ENCODE results near the gene ATAD2B.
A peak's percentile ranks its signal among the peaks of the same experiment; 100 is the strongest.
"Not testable (repeated sequence)": the region's sequence is repeated elsewhere in the genome, so short reads cannot be mapped to it uniquely, and the experiment has no call there.

ATAD2B gene

GRCh38 chr2:23926750-23927571, at the start of gene ATAD2B:
TSS of gene ATAD2B (minus strand) at chr2:23927123. CDS start at chr2:23926770, 353 bp downstream.
- peak within 1 kb of the TSS; percentile 96 for H2AFZ ChIP-seq (ENCODE audit: low read depth, low read length)
- H3K36me3 ChIP-seq (ENCODE audit: insufficient read depth, low read length) = peaks cover 13% of the 10 kb centered on the region
- no peaks in the 10 kb centered on the region for H3K27me3 ChIP-seq (ENCODE audit: insufficient read depth, low read length)

GRCh38 chr2:23967846-23968245, 40.9 kb upstream of the ATAD2B start:
- Histone ChIP-seq H3K4me1 (ENCODE audit: insufficient read depth, low read length) (no peaks in the 10 kb centered on the region), H3K36me3 (ENCODE audit: insufficient read depth, low read length) (peaks cover 32% of the 10 kb centered on the region), H3K4me3 (ENCODE audit: low read length) (no peak overlapping the region), H2AFZ (ENCODE audit: low read depth, low read length) (no peak overlapping the region), H3K27me3 (ENCODE audit: insufficient read depth, low read length) (no peaks in the 10 kb centered on the region), H3K9me3 (ENCODE audit: low read length) (peaks cover 6% of the 10 kb centered on the region)

More at GRCh38 chr2:23926750-23927571, at the start of gene ATAD2B:
- Histone ChIP-seq H3K4me1 (ENCODE audit: insufficient read depth, low read length) (peaks cover 10% of the 10 kb centered on the region), H3K9me3 (ENCODE audit: low read length) (no peaks in the 10 kb centered on the region), H3K4me3 (ENCODE audit: low read length) (peak within 1 kb of the TSS; percentile 85)

- H3K4me1 ChIP-seq (ENCODE audit: insufficient read depth, low read length) = no peaks in the 10 kb centered on the region
- H3K27me3 ChIP-seq (ENCODE audit: insufficient read depth, low read length) = no peaks in the 10 kb centered on the region
- no peak overlapping the region for H2AFZ ChIP-seq (ENCODE audit: low read depth, low read length)
- H3K36me3 ChIP-seq (ENCODE audit: insufficient read depth, low read length) = peaks cover 17% of the 10 kb centered on the region
- no peak overlapping the region for H3K4me3 ChIP-seq (ENCODE audit: low read length)
- H3K9me3 ChIP-seq (ENCODE audit: low read length) = no peaks in the 10 kb centered on the region
Observed at GRCh38 chr2:23954325-23955014, 27.5 kb upstream of the ATAD2B start.

- H3K4me3 ChIP-seq (ENCODE audit: low read length) = no peak overlapping the region
- H2AFZ ChIP-seq (ENCODE audit: low read depth, low read length) = no peak overlapping the region
- peaks cover 12% of the 10 kb centered on the region for H3K36me3 ChIP-seq (ENCODE audit: insufficient read depth, low read length)
- no peaks in the 10 kb centered on the region for H3K27me3 ChIP-seq (ENCODE audit: insufficient read depth, low read length)
- no peaks in the 10 kb centered on the region for H3K9me3 ChIP-seq (ENCODE audit: low read length)
- no peaks in the 10 kb centered on the region for H3K4me1 ChIP-seq (ENCODE audit: insufficient read depth, low read length)
Observed at GRCh38 chr2:23953625-23954024, 26.7 kb upstream of the ATAD2B start.

- not testable (repeated sequence) for H3K9me3 ChIP-seq (ENCODE audit: low read length)
Observed at GRCh38 chr2:23952558-23952957, 25.6 kb upstream of the ATAD2B start.

GRCh38 chr2:23947350-23947749, 20.4 kb upstream of the ATAD2B start:
- Histone ChIP-seq H3K4me1 (ENCODE audit: insufficient read depth, low read length) (no peaks in the 10 kb centered on the region), H3K4me3 (ENCODE audit: low read length) (no peak overlapping the region), H3K36me3 (ENCODE audit: insufficient read depth, low read length) (peaks cover 13% of the 10 kb centered on the region), H3K27me3 (ENCODE audit: insufficient read depth, low read length) (no peaks in the 10 kb centered on the region), H2AFZ (ENCODE audit: low read depth, low read length) (no peak overlapping the region), H3K9me3 (ENCODE audit: low read length) (no peaks in the 10 kb centered on the region)

More at GRCh38 chr2:23952558-23952957, 25.6 kb upstream of the ATAD2B start:
- not testable (repeated sequence) for H3K4me3 ChIP-seq (ENCODE audit: low read length); H3K4me1 ChIP-seq (ENCODE audit: insufficient read depth, low read length); H2AFZ ChIP-seq (ENCODE audit: low read depth, low read length); H3K27me3 ChIP-seq (ENCODE audit: insufficient read depth, low read length)
- H3K36me3 ChIP-seq (ENCODE audit: insufficient read depth, low read length) = peaks cover 12% of the 10 kb centered on the region

GRCh38 chr2:23944976-23945375, 18.1 kb upstream of the ATAD2B start:
- H3K9me3 ChIP-seq (ENCODE audit: low read length) = no peaks in the 10 kb centered on the region
- H3K4me3 ChIP-seq (ENCODE audit: low read length) = no peak overlapping the region
- peaks cover 9% of the 10 kb centered on the region for H3K4me1 ChIP-seq (ENCODE audit: insufficient read depth, low read length)
- H3K27me3 ChIP-seq (ENCODE audit: insufficient read depth, low read length) = no peaks in the 10 kb centered on the region
- peaks cover 12% of the 10 kb centered on the region for H3K36me3 ChIP-seq (ENCODE audit: insufficient read depth, low read length)
- no peak overlapping the region for H2AFZ ChIP-seq (ENCODE audit: low read depth, low read length)

- Histone ChIP-seq H3K9me3 (ENCODE audit: low read length) (no peaks in the 10 kb centered on the region), H3K4me3 (ENCODE audit: low read length) (no peak overlapping the region), H3K27me3 (ENCODE audit: insufficient read depth, low read length) (no peaks in the 10 kb centered on the region), H3K36me3 (ENCODE audit: insufficient read depth, low read length) (peaks cover 12% of the 10 kb centered on the region), H2AFZ (ENCODE audit: low read depth, low read length) (no peak overlapping the region), H3K4me1 (ENCODE audit: insufficient read depth, low read length) (peaks cover 10% of the 10 kb centered on the region)
Observed at GRCh38 chr2:23944527-23944926, 17.6 kb upstream of the ATAD2B start.

- H2AFZ ChIP-seq (ENCODE audit: low read depth, low read length) = no peak overlapping the region
- no peak overlapping the region for H3K4me3 ChIP-seq (ENCODE audit: low read length)
- H3K36me3 ChIP-seq (ENCODE audit: insufficient read depth, low read length) = peaks cover 12% of the 10 kb centered on the region
- no peaks in the 10 kb centered on the region for H3K27me3 ChIP-seq (ENCODE audit: insufficient read depth, low read length)
- H3K4me1 ChIP-seq (ENCODE audit: insufficient read depth, low read length) = peaks cover 15% of the 10 kb centered on the region
- no peaks in the 10 kb centered on the region for H3K9me3 ChIP-seq (ENCODE audit: low read length)
Observed at GRCh38 chr2:23943666-23944065, 16.7 kb upstream of the ATAD2B start.

GRCh38 chr2:23941644-23942043, 14.7 kb upstream of the ATAD2B start:
- Histone ChIP-seq H3K9me3 (ENCODE audit: low read length) (no peaks in the 10 kb centered on the region), H3K4me3 (ENCODE audit: low read length) (peak overlapping the region; percentile 97), H2AFZ (ENCODE audit: low read depth, low read length) (no peak overlapping the region), H3K27me3 (ENCODE audit: insufficient read depth, low read length) (no peaks in the 10 kb centered on the region), H3K4me1 (ENCODE audit: insufficient read depth, low read length) (peaks cover 15% of the 10 kb centered on the region), H3K36me3 (ENCODE audit: insufficient read depth, low read length) (peaks cover 7% of the 10 kb centered on the region)

- Histone ChIP-seq H2AFZ (ENCODE audit: low read depth, low read length) (peak overlapping the region; percentile 71), H3K36me3 (ENCODE audit: insufficient read depth, low read length) (peaks cover 7% of the 10 kb centered on the region), H3K27me3 (ENCODE audit: insufficient read depth, low read length) (no peaks in the 10 kb centered on the region), H3K4me1 (ENCODE audit: insufficient read depth, low read length) (peaks cover 15% of the 10 kb centered on the region), H3K4me3 (ENCODE audit: low read length) (peak overlapping the region; percentile 97), H3K9me3 (ENCODE audit: low read length) (no peaks in the 10 kb centered on the region)
Observed at GRCh38 chr2:23940718-23941620, 14.0 kb upstream of the ATAD2B start.

- Histone ChIP-seq H3K9me3 (ENCODE audit: low read length) (no peaks in the 10 kb centered on the region), H2AFZ (ENCODE audit: low read depth, low read length) (peak within 1 kb of the TSS; percentile 71), H3K36me3 (ENCODE audit: insufficient read depth, low read length) (peaks cover 7% of the 10 kb centered on the region), H3K4me3 (ENCODE audit: low read length) (peak within 1 kb of the TSS; percentile 97), H3K27me3 (ENCODE audit: insufficient read depth, low read length) (no peaks in the 10 kb centered on the region), H3K4me1 (ENCODE audit: insufficient read depth, low read length) (peaks cover 15% of the 10 kb centered on the region)
Observed at GRCh38 chr2:23939987-23940717, 13.2 kb upstream of the ATAD2B start, which contains the start of gene UBXN2A. TSS of gene UBXN2A (plus strand) at chr2:23940463. CDS start at chr2:23958315, 17,852 bp downstream.
